ENCODE data around the gene SLC38A6.

DNA sequence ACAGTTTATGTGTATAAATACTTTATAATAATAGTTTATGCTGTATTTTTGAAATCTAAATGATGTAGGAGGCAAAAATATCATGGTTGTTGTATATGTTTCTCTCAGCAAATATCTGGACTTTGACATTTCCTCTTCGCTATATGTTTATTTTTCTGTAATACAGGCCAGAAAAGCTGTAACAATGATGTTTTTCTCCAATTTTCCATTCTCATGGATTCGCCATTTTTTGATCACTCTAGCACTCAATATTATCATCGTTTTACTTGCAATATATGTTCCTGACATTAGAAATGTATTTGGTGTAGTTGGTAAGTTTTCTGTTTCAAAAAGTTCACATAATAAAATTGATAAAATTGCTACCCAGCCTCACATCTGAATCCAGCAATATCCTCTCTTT, 70.6 kb downstream of the SLC38A6 start:
- TF ChIP-seq, protein P1, sequence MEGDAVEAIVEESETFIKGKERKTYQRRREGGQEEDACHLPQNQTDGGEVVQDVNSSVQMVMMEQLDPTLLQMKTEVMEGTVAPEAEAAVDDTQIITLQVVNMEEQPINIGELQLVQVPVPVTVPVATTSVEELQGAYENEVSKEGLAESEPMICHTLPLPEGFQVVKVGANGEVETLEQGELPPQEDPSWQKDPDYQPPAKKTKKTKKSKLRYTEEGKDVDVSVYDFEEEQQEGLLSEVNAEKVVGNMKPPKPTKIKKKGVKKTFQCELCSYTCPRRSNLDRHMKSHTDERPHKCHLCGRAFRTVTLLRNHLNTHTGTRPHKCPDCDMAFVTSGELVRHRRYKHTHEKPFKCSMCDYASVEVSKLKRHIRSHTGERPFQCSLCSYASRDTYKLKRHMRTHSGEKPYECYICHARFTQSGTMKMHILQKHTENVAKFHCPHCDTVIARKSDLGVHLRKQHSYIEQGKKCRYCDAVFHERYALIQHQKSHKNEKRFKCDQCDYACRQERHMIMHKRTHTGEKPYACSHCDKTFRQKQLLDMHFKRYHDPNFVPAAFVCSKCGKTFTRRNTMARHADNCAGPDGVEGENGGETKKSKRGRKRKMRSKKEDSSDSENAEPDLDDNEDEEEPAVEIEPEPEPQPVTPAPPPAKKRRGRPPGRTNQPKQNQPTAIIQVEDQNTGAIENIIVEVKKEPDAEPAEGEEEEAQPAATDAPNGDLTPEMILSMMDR (IDR thresholded peaks at IDR 0.05), result no peak
- TF ChIP-seq POLR2A (IDR thresholded peaks at IDR 0.05), result no peak
